Fibroblast of peridontal ligament (primary cell): ENCODE results near the gene KIFBP.

Experiments used
- DNase-seq: peaks from one replicate; pipeline ENCODE4 v3.0.0-alpha.2; 2010; ENCODE audit errors: extremely low read depth

KIFBP gene

GRCh38 chr10:69051303-69051702 is 62.7 kb downstream of the KIFBP start:
- DNase-seq, result peak; percentile 45

- no peak for DNase-seq
Measured at GRCh38 chr10:69051710-69052487, 63.3 kb downstream of the KIFBP start.

DNA sequence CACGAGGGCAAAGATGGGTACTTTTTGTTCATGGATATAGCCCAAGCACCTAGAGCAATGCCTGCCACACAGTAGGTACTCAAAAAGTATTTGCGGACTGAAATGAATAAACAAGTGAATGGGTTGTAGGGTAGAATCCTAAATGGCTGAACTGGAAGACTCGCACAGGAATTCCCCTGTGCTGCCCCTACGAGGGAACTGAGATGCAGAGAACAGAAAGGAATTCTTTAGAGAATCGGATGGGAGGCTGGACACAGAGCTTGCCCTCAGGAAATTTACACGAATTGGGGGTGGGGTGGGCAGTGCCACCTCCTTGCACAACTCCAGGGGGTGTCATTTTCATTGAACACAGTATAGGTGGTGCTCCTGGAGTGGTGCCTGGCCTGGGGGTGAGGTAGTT is 64.1 kb downstream of the KIFBP start:
- DNase-seq, result no peak

- no peak for DNase-seq
Measured at GRCh38 chr10:69055241-69055640, 66.6 kb downstream of the KIFBP start.

GRCh38 chr10:69056129-69056528 is 67.5 kb downstream of the KIFBP start:
- DNase-seq, result no peak

DNA sequence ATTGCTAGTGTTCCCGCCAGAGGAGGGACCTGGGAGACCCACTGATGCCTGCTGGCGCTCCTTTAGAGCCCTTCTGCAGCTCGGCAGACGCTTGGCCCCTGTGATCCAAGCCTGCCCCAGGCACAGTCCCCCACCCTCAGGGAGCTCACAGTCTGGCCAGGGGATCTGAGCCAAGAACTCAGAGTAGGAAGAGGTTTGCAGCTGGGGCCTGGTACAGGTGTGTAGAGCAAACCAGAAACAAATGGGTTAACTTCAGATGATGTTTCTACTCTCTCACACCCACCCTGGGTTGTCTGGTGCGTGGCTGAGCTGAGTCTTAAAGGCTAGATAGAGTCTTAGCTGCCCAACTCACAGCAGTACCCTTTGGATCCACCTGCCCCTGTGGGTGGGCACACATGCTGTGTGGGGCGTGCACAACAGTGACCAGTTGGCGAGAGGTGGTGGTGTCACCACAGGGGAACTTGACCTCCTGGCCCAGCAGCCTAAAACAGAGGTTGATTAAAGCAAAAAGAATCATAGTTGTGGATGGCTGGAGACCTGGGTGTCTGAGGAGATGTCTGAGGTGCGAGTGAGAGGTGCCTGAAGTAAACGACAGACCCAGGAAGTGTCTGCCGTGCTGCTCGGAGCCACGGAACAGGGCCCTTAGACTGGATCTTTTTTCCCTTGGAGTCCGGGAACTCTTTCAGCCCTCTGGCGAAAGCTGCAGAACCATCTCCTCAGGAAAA is 68.1 kb downstream of the KIFBP start:
- DNase-seq, result no peak

DNA sequence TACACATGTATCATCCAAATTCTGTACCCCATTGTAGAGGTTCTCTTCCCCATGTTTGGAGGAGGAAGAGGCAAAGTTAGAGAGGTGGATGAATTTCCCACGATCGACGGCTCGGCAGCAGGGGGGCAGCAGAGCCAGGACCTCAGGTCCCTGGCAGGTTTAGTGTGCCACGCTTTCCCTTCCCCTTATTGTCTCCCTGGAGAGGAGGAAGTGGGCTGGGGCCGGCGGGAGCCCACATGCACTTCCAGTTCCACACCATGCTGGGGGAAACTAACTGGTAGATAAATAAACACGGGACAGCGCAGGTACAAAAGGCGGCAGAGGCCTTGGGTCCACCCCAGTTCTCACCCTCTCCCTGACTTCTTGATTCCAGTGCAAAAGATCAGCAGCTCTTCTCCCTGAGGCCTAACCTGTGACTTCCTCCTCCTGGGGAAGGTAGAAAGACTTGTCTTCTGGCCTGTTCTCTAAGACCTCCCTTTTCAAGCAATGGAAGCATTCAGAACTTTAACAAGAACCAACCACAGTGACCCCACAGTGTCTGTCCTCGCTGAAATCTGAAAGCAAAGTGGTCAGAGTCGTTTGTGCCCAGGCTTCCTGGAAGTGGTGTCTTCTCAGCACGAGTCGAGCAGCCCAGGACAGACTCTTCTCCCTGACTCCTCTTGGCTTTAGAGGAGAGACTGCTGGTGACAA is 68.8 kb downstream of the KIFBP start:
- DNase-seq, result no peak

- peak; percentile 66 for DNase-seq
Measured at GRCh38 chr10:69057951-69058297, 69.3 kb downstream of the KIFBP start.

DNA sequence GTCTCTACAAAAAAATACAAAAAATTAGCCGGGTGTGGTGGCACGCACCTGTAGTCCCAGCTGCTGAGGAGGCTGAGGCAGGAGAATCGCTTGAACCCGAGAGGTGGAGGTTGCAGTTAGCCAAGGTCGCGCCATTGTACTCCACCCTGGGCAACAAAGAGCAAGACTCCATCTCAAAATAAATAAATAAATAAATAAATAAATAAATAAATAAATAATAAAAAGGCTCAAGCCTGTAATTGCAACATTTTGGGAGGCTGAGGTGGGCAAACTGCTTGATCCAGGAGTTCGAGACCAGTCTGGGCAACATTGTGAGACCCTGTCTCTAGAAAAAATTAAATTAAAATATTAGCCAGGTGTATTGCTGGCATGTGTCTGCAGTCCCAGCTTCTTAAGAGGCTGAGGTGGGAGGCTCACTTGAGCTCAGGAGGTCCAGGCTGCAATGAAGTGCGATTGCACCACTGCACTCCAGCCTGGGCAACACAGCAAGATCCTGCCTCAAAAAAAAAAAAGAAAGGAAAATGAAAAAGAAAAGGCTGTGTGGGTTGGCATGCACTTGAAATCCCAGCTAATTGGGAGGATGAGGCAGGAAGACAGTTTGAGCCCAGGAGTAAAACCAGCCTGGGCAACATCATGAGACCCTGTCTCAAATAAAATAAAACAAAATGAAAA is 71.7 kb downstream of the KIFBP start:
- no peak for DNase-seq

DNA sequence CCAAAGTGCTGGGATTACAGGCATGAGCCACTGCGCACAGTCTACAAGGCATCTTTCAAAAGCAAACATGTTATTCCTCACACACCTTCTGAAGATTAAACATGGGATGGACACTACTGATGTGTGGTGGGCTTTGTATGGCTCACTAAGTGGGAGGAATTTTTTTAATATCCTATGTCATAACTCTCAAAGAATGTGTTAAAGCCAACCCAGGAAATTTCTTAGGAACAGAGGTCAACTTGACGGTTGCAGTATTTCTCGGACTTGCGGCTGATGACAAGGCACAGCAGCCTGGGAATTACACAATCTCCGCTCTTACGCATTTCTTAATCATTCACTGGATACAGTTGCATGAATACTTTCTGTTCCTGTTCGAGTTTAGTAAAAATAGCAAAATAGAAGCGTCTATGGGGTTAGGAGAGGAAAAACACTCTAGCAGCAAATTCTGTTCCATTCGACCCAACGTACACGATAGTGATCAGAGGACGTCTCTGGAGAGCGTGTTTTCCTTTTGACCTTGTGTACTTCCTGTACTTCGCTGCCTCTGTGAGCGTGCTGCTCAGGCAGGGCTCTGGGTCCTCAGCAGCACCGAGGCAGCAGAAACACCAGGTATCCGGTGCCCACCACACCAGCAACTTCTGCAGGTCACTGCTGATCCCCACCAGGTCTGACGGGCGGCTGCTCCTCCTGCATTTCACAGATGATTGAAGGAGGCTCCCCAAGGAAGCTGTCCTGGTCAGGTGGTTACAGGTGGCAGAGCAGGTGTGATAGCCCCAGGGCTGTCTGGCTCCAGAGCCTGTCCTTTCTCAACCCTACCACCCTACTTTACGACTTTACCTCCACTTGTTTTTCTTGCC is 72.9 kb downstream of the KIFBP start:
- peak; percentile 99 for DNase-seq

DNA sequence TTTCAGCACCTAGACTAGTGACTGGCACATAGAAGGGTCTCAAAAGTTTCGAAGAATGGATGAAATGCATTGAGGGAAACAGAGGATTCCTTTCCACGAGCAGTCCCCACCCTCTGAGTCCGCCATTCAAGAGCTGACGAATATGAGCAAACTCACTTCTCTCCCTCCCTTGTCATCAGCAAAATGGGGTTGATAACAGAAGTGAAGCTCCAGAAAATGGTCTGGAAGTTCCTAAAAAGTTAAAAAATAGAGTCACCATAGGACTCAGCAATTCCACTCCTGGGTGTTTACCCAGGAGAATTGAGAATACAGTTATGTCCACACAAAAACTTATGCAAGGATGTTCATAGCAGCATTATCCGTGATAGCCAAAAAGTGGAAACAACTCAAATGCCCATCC is 74.3 kb downstream of the KIFBP start:
- no peak for DNase-seq

GRCh38 chr10:69064762-69065328 is 76.2 kb downstream of the KIFBP start:
- no peak for DNase-seq

GRCh38 chr10:69065406-69066361 is 77.1 kb downstream of the KIFBP start:
- DNase-seq, result peak; percentile 89
